GM12875 (cell line): ENCODE results near the gene CPNE2.

Experiments
- H3K4me3 ChIP-seq: one replicate; pipeline ENCODE4 v1.5.1; 2011; ENCODE audit warnings: low read depth, low read length, control low read depth
- CTCF ChIP-seq: IDR thresholded peaks from 2 replicates; pipeline ENCODE4 v1.5.1; 2011; ENCODE audit warnings: low read depth, mild to moderate bottlenecking, control low read depth, inconsistent platforms, low read length, moderate library complexity, borderline replicate concordance; ENCODE audit not compliant: insufficient read depth

The CPNE2 gene

DNA sequence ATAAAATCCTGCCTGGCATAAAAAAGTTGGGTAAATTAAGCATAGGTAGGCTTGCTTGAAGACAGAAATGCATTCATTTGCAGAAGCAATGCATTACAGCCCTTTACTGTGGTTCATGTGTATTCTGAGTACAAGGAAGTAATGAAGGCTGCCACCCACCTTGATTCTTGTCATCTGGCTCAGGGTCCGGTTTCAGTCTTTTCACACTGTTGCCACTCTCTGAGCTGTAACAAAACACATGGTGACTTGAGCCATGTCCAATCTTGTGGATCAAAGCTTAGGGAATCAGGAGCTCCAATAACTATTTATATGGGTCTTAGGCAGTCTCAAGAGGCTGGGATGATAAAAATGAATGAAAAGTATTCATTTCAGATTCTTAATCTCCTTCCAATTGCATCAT is 71.5 kb downstream of the CPNE2 start:
- H3K4me3 ChIP-seq: no peak overlapping the region
- no peak for TF ChIP-seq CTCF

DNA sequence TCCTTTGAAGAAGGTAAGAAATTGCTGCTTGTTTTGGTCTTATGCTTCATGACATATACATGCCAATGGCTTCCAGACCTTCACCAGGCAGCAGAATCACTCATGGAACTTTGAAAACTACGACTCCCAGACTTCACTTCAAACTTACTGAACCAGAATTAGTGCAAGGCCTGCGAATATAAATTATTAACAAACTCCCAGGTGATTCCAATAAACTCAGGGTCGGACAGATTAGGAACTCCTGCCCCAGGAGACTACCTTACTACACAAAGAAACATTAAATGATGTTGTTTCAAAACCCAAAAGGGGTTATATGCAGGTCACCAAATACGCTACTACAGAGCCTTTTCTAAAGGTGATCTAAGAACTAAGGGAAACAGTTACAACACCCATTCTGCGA is 73.1 kb downstream of the CPNE2 start:
- no peak overlapping the region for H3K4me3 ChIP-seq

GRCh38 chr16:57165938-57166337 is 73.6 kb downstream of the CPNE2 start:
- no peak for TF ChIP-seq CTCF
- no peak overlapping the region for H3K4me3 ChIP-seq

More for the DNA sequence above, 73.1 kb downstream of the CPNE2 start:
- no peak for TF ChIP-seq CTCF

DNA sequence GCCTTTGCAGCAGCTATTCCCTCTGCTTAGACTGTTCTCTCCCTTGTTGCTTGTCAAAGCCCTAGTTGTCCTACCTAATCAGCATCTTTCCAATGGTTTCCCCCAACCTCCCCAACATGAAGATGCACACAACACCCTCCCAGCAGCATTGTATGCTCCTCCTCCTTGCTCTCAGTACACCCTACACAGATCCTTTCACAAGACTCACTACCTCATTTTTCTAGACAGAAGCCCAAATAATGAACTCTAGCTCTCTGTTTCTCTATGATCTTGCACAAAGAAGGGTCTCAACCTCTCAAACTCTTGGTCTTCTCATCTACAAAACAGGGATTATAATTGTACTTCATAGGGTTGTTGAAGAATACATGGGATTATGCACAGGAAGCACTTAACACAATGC is 74.1 kb downstream of the CPNE2 start:
- TF ChIP-seq CTCF: no peak
- H3K4me3 ChIP-seq: no peak overlapping the region

GRCh38 chr16:57166951-57167350 is 74.6 kb downstream of the CPNE2 start:
- TF ChIP-seq CTCF: no peak
- no peak overlapping the region for H3K4me3 ChIP-seq

DNA sequence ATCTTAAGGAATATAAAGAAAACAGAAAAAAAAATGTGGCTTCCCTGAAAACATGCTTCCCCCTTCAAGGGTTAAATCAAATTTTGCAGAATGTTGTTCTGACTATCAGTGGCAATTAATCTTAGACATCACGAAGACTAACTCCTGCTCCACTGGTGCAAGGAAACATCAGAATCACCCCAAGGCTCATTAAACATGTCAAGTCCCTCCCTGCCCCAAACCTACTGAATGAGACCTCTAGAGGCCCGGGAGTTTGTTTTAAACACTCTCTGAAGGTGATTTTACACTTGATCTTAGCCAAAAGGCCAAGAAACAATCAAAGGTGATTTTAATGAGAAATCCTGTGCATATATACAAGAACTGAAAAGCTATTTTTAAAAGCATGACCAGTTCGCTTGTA is 75.2 kb downstream of the CPNE2 start:
- no peak for TF ChIP-seq CTCF
- H3K4me3 ChIP-seq: no peak overlapping the region

DNA sequence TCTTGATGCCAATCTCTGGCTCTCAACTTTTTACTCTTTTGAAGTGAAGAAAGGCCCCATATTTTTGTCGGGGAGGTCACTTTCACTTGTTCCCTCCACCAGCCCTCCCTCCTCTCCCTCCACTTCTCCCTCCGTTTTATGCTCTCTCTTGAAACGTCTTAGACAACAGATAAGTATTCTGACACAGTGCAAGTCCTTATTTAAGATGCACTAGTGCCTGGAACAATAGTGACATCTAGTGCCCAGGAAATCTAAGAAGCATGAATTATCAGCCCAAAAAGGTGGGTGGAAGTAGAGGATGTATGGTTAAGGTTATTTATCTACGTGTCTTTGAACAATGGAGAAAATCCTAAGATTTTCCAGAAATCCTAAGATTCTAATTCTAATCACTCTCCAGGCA is 75.6 kb downstream of the CPNE2 start:
- no peak overlapping the region for H3K4me3 ChIP-seq
- TF ChIP-seq CTCF: peak; percentile 50; the same call in 1 of the 2 replicates
